HG03565 (cell line): Measurements from ENCODE around the gene RCL1.
"Not testable (repeated sequence)": the region's sequence is repeated elsewhere in the genome, so short reads cannot be mapped to it uniquely, and the experiment has no call there.

Experiments
- ATAC-seq: cut with Tn5 transposase; IDR thresholded peaks from one replicate; pipeline ENCODE4 v1.9.1; 2021; ENCODE audit warnings: mild to moderate bottlenecking, moderate library complexity; ENCODE audit not compliant: unreplicated experiment

Gene RCL1

DNA sequence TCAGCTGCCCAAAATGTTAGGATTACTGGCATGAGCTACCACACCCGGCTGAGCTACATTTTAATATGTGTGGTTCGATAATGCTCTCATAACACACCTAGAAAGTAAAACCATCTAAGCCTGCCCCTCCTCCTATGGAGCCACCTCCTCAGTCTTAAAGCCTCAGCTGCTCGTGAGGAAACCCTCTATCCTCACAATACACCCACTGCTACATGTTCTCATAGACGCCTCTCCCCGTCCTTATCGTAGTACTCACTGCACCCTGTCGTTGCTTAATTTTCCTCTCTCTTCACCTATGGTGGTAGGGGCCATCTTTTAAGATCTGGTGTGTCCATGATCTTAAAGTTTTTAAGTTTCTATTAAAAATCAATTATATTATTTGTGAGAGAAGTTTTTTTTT, 72.9 kb downstream of the RCL1 start:
- ATAC-seq = no peak

GRCh38 chr9:4866239-4866969, 73.7 kb downstream of the RCL1 start:
- no peak for ATAC-seq

DNA sequence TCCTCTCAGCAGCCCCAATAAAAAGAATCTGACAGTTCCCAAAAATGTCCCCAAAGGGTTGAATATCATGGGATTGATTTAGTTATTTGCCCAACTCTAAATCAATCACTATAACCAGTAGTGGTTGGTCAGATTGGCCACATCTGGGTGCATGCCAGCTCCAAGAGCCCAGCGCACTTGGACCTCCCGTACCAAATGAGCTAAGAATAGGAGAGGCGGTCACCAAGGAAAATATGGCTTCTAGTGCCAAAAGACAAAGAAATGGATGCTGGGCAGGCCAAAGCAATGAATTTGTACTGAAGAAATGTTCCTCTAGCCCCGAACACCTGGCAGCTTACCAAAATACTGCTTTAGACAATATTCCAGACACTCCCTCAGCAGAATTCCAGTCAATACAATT, 80.3 kb downstream of the RCL1 start:
- ATAC-seq = no peak

- no peak for ATAC-seq
These were observed 82.8 kb downstream of the RCL1 start for GRCh38 chr9:4875559-4875958.

GRCh38 chr9:4879115-4879558, 86.4 kb downstream of the RCL1 start:
- ATAC-seq = no peak

GRCh38 chr9:4883326-4883873, 90.7 kb downstream of the RCL1 start:
- no peak for ATAC-seq

GRCh38 chr9:4886698-4887097, 94.0 kb downstream of the RCL1 start:
- ATAC-seq = no peak

GRCh38 chr9:4887556-4887955, 94.8 kb downstream of the RCL1 start:
- ATAC-seq = no peak

DNA sequence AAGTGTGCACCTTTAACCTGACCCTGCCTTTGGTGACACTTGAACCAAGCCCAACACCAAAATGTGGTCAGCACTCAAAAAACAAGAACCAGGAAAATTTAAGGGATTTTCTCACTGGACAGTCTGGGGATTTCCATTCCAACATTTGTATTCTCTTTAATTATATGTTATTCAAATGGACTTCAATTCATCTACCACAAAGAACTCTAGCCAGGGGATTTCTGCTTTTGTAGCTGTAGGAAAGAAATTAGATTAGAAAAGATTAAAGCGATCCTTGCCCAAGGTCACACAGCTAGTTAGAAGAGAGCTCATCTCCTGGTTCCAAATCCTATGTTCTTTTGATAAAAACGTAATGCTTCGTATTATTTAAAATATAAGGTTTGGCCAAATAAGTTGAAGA, 97.5 kb downstream of the RCL1 start:
- no peak for ATAC-seq

DNA sequence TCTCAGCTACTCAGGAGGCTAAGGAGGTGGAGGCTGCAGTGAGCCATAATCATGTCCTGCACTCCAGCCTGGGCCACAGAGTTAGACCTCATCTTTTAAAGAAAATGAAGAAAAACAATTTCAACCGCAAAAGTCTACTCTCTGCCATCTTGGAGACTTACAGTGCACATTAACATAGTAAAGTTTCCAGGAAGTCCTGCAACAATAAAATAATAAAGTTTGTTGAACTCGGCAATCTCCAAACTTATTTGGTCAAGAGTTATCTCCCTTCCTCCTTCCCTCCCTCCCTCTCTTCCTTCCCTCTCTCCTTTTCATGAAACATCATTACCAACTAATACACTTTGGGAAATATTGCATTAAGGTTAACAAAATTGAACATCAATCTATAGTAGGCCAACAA, 98.2 kb downstream of the RCL1 start:
- ATAC-seq = no peak

DNA sequence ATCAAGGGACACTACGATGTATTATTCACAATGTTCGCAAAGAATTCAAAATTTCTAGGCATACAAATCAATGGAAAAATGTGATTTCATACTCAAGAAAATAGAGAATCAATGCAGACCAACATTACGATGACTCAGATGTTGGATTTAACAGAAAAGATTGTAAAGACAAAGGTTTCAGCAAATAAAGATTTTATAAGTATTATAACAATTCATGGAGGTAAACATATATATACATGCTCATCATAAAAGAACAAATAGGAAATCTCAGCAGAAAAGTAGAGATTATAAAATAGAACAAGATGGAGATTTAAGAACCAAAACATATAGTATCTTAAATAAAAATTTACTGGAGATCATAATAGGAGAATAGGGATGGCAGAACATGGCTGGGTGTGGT, 98.9 kb downstream of the RCL1 start:
- no peak for ATAC-seq

GRCh38 chr9:4892501-4893194, 99.9 kb downstream of the RCL1 start:
- no peak for ATAC-seq

GRCh38 chr9:4894076-4894475, 101.3 kb downstream of the RCL1 start:
- no peak for ATAC-seq

DNA sequence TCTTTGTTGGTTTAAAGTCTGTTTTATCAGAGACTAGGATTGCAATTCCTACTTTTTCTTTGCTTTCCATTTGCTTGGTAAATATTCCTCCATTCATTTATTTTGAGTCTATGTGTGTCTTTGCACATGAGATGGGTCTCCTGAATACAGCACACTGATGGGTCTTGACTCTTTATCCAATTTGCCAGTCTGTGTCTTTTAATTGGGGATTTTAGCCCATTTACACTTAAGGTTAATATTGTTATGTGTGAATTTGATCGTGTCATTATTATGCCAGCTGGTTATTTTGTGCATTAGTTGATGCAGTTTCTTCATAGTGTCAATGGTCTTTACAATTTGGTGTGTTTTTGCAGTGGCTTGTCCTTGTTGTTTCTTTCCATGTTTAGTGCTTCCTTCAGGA, 107.1 kb downstream of the RCL1 start:
- ATAC-seq = not testable (repeated sequence)

DNA sequence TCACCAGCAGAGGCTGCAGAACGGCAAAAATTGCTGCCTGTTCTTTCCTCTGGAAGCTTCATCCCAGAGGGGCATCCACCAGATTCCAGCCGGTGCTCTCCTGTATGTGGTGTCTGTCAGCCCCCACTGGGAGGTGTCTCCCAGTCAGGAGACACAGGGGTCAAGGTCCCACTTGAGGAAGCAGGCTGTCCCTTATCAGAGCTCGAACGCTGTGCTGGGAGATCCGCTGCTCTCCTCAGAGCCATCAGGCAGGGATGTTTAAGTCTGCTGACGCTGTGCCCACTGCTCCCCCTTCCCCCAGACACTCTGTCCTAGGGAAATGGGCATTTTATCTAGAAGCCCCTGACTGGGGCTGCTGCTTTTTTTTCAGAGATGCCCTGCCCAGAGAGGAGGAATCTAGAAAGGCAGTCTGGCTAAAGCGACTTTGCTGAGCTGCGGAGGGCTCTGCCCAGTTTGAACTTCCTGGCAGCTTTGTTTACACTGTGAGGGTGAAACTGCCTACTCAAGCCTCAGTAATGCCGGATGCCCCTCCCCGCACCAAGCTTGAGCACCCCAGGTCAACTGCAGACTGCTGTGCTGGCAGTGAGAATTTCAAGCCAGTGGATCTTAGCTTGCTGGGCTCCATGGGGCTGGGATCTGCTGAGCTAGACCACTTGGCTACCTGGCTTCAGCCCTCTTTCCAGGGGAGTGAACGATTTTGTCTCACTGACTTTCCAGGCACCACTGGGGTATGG, 108.8 kb downstream of the RCL1 start:
- ATAC-seq = not testable (repeated sequence)

GRCh38 chr9:4902135-4902475, 109.4 kb downstream of the RCL1 start:
- ATAC-seq = no peak

DNA sequence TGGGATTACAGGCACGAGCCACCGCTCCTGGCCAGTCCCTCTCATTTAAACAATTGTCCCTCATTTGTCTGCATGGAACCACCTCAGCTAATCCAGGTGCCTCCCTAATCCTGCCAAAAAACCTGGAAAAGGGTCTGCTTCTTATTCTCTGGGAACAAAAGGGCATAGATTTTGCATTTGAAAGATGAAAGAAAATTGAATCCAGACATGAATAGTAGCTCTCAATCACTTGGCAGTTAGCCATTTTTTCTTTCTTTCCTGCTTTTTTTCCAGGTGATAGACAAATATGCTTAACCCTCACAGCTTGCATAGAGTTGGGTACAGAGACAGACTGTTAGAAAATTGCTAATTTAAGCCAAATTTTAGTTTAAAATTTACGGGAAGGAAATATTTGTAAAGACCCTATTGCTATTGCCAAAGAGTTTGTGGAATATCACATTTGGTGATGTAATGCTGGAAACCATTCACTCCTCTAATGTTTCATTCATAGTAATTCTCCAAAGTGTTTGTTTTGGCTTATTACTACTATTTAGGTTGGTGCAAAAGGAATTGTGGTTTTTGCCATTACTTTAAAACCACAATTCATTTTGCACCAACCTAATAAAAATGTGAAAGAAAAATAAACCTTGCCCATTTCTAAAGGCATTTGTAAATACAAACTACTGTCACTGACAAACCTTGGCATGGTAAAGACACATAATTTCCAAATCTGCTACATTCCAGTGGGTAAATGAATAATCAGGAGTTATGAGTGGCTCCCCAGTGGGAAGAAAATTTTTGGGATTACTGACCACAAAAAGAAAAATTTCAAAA, 111.8 kb downstream of the RCL1 start:
- no peak for ATAC-seq

DNA sequence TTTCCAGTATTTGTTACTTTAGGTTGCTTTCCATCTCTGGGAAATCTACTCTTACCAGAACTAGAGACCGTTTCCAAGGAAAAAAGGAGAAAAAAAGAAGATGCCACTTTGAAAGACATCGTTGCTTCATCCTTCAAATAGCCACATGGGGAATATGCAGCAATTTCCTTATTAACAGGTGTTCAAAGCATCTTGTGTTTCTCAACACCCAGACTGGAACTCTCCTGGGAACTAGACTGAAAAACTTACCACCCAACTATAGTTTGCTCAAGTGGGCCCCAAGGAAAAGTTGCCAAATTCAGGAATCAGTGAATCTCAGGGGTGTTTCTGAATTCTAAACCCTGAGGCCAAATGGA, 112.4 kb downstream of the RCL1 start:
- ATAC-seq = no peak
